Measurements from ENCODE around the gene TCF19.
"Not testable (repeated sequence)": the region's sequence is repeated elsewhere in the genome, so short reads cannot be mapped to it uniquely, and the experiment has no call there.

TCF19 gene

GRCh38 chr6:31178143-31179041 is 20.0 kb downstream of the TCF19 start:
- no peak for DNase-seq (ENCODE audit: low read depth in 2 of 2, low spot score in 1 of 2)

GRCh38 chr6:31179042-31179386 is 20.6 kb downstream of the TCF19 start:
- no peak for DNase-seq (ENCODE audit: low read depth in 2 of 2, low spot score in 1 of 2)

- DNase-seq (ENCODE audit: low read depth in 2 of 2, low spot score in 1 of 2), result no peak
Measured at GRCh38 chr6:31179896-31180295, 21.5 kb downstream of the TCF19 start.

- no peak for DNase-seq (ENCODE audit: low read depth in 2 of 2, low spot score in 1 of 2)
Measured at GRCh38 chr6:31180500-31180899, 22.1 kb downstream of the TCF19 start.

- DNase-seq (ENCODE audit: low read depth in 2 of 2, low spot score in 1 of 2), result not testable (repeated sequence)
Measured at GRCh38 chr6:31183287-31183686, 24.9 kb downstream of the TCF19 start.

- DNase-seq (ENCODE audit: low read depth in 2 of 2, low spot score in 1 of 2), result not testable (repeated sequence)
Measured at GRCh38 chr6:31183859-31184258, 25.5 kb downstream of the TCF19 start.

- DNase-seq (ENCODE audit: low read depth in 2 of 2, low spot score in 1 of 2), result not testable (repeated sequence)
Measured at GRCh38 chr6:31185695-31186051, 27.3 kb downstream of the TCF19 start.

GRCh38 chr6:31186052-31186734 is 27.8 kb downstream of the TCF19 start:
- DNase-seq (ENCODE audit: low read depth in 2 of 2, low spot score in 1 of 2), result no peak

- DNase-seq (ENCODE audit: low read depth in 2 of 2, low spot score in 1 of 2), result no peak
Measured at GRCh38 chr6:31187780-31188194, 29.4 kb downstream of the TCF19 start.

GRCh38 chr6:31189223-31189622 is 30.8 kb downstream of the TCF19 start:
- not testable (repeated sequence) for DNase-seq (ENCODE audit: low read depth in 2 of 2, low spot score in 1 of 2)

GRCh38 chr6:31190488-31190887 is 32.1 kb downstream of the TCF19 start:
- DNase-seq (ENCODE audit: low read depth in 2 of 2, low spot score in 1 of 2), result no peak

- not testable (repeated sequence) for DNase-seq (ENCODE audit: low read depth in 2 of 2, low spot score in 1 of 2)
Measured at GRCh38 chr6:31192431-31193105, 34.2 kb downstream of the TCF19 start.

GRCh38 chr6:31193206-31193605 is 34.8 kb downstream of the TCF19 start:
- no peak for DNase-seq (ENCODE audit: low read depth in 2 of 2, low spot score in 1 of 2)

- no peak for DNase-seq (ENCODE audit: low read depth in 2 of 2, low spot score in 1 of 2)
Measured at GRCh38 chr6:31194061-31194834, 35.9 kb downstream of the TCF19 start.

- DNase-seq (ENCODE audit: low read depth in 2 of 2, low spot score in 1 of 2), result not testable (repeated sequence)
Measured at GRCh38 chr6:31195308-31195979, 37.1 kb downstream of the TCF19 start.

- DNase-seq (ENCODE audit: low read depth in 2 of 2, low spot score in 1 of 2), result not testable (repeated sequence)
Measured at GRCh38 chr6:31196251-31197022, 38.0 kb downstream of the TCF19 start.

GRCh38 chr6:31197559-31198305 is 39.3 kb downstream of the TCF19 start:
- DNase-seq (ENCODE audit: low read depth in 2 of 2, low spot score in 1 of 2), result peak; percentile 86 to 91

GRCh38 chr6:31199105-31199452 is 40.7 kb downstream of the TCF19 start:
- not testable (repeated sequence) for DNase-seq (ENCODE audit: low read depth in 2 of 2, low spot score in 1 of 2)

Data from stimulated activated CD8-positive, alpha-beta memory T cell treated with anti-CD3 and anti-CD28 coated beads, Interleukin-4, amount 100 ng/mL, for 1 hour (primary cell).